Kidney (tissue), 14 donors: ENCODE data around the gene GLIS1. TPM values are rescaled to one million over a fixed set of nuclear protein-coding genes. Genes with fewer than 3 reads are reported as not detected.

Experiments used
- DNase-seq, 5 donors: peaks; one replicate each; pipeline ENCODE4 v3.0.0-alpha.2; 2013 to 2020
- FAIRE-seq: peaks from 2 replicates; lab custom pipeline; 2012; peaks lifted over from hg19 to GRCh38; lab: Jason Lieb, UNC
- H3K27ac ChIP-seq, 2 donors: one replicate each; pipeline ENCODE4 v1.7.0; 2013; ENCODE audit warnings: low read depth in 2 of 2, low read length in 2 of 2, inconsistent platforms in 1 of 2
- H3K27me3 ChIP-seq: one replicate; pipeline ENCODE4 v1.7.1; 2013; ENCODE audit warnings: low read length, inconsistent platforms; ENCODE audit not compliant: control insufficient read depth, insufficient read depth
- H3K36me3 ChIP-seq, 3 donors: one replicate each; pipeline versions ENCODE4 v1.7.0 to v1.7.1; 2013; ENCODE audit warnings: low read length in 3 of 3, control low read depth in 1 of 3, inconsistent platforms in 1 of 3; ENCODE audit not compliant: insufficient read depth in 3 of 3, control insufficient read depth in 2 of 3
- H3K4me1 ChIP-seq, 3 donors: one replicate each; pipeline versions ENCODE4 v1.7.0 to v1.7.1; 2013; ENCODE audit warnings: low read length in 3 of 3, inconsistent platforms in 1 of 3, low read depth in 1 of 3; ENCODE audit not compliant: control insufficient read depth in 2 of 3, insufficient read depth in 2 of 3
- H3K4me3 ChIP-seq, 3 donors: one replicate each; pipeline versions ENCODE4 v1.7.0 to v1.8.1; 2013; ENCODE audit warnings: low read length in 3 of 3, control low read depth in 1 of 3, inconsistent platforms in 1 of 3
- H3K9ac ChIP-seq, 3 donors: one replicate each; pipeline versions ENCODE4 v1.7.0 to v1.7.1; 2013; ENCODE audit warnings: low read length in 3 of 3, control low read depth in 1 of 3, inconsistent platforms in 1 of 3
- H3K9me3 ChIP-seq, 3 donors: one replicate each; pipeline versions ENCODE4 v1.7.0 to v1.7.1; 2013; ENCODE audit warnings: low read length in 3 of 3, control low read depth in 1 of 3, inconsistent platforms in 1 of 3; ENCODE audit not compliant: control insufficient read depth in 2 of 3, insufficient read depth in 1 of 3
- CTCF ChIP-seq: IDR thresholded peaks from 3 replicates; pipeline ENCODE4 v1.5.1; 2012; ENCODE audit warnings: mild to moderate bottlenecking, moderate library complexity, borderline replicate concordance; ENCODE audit not compliant: insufficient read depth; ENCODE audit errors: extremely low read depth
- intact Hi-C: fragments of 100-400 bp; cut with DNase I; formaldehyde crosslinking; loops from one replicate; pipeline ENCODE4 v1.11.1; 2022
- polyA plus RNA-seq: library from polyadenylated mRNA; stranded (reverse); fragments of 350-450 nt; fragmentation: Illumina TruSeq; extraction: RNeasy Lipid Tissue Mini Kit (QIAGEN cat#74804); gene quantifications from one replicate; pipeline ENCODE4 v1.2.3, GENCODE V29; 2014; ENCODE audit warnings: low read depth, low replicate concordance; ENCODE audit not compliant: insufficient read depth
- total RNA-seq: library from RNA; stranded (reverse); fragmentation: NEBNext Ultra II Directional; extraction: Animal tissue kit (Norgen Biotek cat#: 25700); gene quantifications from one replicate; pipeline ENCODE4 v1.2.1, GENCODE V29; 2021
- donor health status: control.
- donor health status: control.
- donor health status: control.
- donor health status: control.
- donor health status: control.
- donor health status: DM: yes; HTN: yes; CAD: no.
- donor health status: Normal renal cell carcinoma (clear cell type).

The GLIS1 gene
- total and polyA plus RNA-seq, 2 donors from 2014 or later, result 3.3 to 3.7 TPM

- no peak for TF ChIP-seq CTCF
- Histone ChIP-seq H3K4me3 (no peak overlapping the region), H3K36me3 (no peaks in the 10 kb centered on the region), H3K27ac (no peak overlapping the region), H3K4me1 (peaks cover 0 to 10% (median 6%) of the 10 kb centered on the region in 3 donors), H3K9me3 (no peaks in the 10 kb centered on the region), H3K9ac (no peak overlapping the region), H3K27me3 (no peaks in the 10 kb centered on the region)
- DNase-seq (peak in 2 of 5 donors; percentile 42 to 62), FAIRE-seq (no peak)
- intact Hi-C loops, result no loop called here
Measured at GRCh38 chr1:53543778-53544695, 194.9 kb downstream of the GLIS1 start.

GRCh38 chr1:53543130-53543777 is 195.7 kb downstream of the GLIS1 start:
- H3K27ac ChIP-seq, result no peak overlapping the region
- FAIRE-seq (no peak), DNase-seq (peak in 2 of 5 donors; percentile 25 to 26)
- no peak for TF ChIP-seq CTCF
- H3K27me3 ChIP-seq, result no peaks in the 10 kb centered on the region
- intact Hi-C loops, result no loop called here
- H3K9ac ChIP-seq, result no peak overlapping the region
- no peaks in the 10 kb centered on the region for H3K9me3 ChIP-seq
- H3K4me3 ChIP-seq, result no peak overlapping the region
- H3K36me3 ChIP-seq, result no peaks in the 10 kb centered on the region
- peaks cover 0 to 10% (median 6%) of the 10 kb centered on the region in 3 donors for H3K4me1 ChIP-seq

- intact Hi-C loops, result no loop called here
- H3K27ac ChIP-seq, result no peak overlapping the region
- H3K9me3 ChIP-seq, result no peaks in the 10 kb centered on the region
- no peak overlapping the region for H3K4me3 ChIP-seq
- H3K27me3 ChIP-seq, result no peaks in the 10 kb centered on the region
- H3K36me3 ChIP-seq, result no peaks in the 10 kb centered on the region
- FAIRE-seq, result no peak
- TF ChIP-seq CTCF, result no peak
- H3K4me1 ChIP-seq, result peaks cover 0 to 10% (median 6%) of the 10 kb centered on the region in 3 donors
- H3K9ac ChIP-seq, result no peak overlapping the region
- peak in 1 of 5 donors; percentile 45 for DNase-seq
Measured at GRCh38 chr1:53542551-53542950, 196.4 kb downstream of the GLIS1 start.
